ENCODE results near the gene RNF151.

The RNF151 gene

DNA sequence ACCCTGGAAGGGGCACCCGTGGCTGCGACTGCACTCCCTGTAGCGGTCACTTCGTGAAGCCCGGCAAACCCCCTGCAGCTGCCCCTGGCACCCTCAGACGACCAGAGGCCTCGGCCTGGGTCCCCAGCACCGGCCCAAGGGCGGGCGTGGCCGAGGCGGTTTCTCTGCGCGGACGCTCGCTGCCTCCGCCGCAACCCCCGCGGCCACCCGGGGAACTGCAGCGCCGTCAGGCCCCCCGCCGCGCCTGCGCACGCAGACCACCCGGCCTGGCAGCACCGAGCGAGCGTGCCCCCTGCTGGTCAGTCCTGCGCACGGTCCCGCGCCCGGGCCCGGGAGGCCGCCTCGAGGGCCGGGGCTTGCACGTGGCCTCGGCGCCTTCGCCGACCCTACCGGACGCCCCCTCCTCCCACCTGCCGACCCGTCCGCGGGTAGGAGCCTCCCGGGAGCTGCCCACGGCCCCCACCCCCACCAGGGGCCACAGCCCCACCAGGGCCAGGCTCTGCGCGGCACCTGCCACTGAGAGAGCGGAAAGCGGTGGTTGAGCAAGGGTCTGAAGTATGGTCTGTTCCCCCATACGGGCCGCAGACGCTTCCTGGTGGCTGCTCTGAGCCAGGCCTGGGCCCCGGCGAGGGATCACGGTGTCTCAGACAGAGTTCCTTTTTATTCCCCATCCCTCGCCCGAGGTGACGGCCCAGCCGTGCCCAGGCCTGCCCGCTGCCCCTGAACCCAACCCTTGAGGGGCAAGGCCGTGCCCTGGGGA lies 36.9 kb upstream of the RNF151 start:
- TF ChIP-seq, protein P1, sequence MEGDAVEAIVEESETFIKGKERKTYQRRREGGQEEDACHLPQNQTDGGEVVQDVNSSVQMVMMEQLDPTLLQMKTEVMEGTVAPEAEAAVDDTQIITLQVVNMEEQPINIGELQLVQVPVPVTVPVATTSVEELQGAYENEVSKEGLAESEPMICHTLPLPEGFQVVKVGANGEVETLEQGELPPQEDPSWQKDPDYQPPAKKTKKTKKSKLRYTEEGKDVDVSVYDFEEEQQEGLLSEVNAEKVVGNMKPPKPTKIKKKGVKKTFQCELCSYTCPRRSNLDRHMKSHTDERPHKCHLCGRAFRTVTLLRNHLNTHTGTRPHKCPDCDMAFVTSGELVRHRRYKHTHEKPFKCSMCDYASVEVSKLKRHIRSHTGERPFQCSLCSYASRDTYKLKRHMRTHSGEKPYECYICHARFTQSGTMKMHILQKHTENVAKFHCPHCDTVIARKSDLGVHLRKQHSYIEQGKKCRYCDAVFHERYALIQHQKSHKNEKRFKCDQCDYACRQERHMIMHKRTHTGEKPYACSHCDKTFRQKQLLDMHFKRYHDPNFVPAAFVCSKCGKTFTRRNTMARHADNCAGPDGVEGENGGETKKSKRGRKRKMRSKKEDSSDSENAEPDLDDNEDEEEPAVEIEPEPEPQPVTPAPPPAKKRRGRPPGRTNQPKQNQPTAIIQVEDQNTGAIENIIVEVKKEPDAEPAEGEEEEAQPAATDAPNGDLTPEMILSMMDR (conservative IDR thresholded peaks at IDR 0.05; ENCODE audit: control insufficient read depth, insufficient read depth, low read depth, low read length): peak; percentile 34

DNA sequence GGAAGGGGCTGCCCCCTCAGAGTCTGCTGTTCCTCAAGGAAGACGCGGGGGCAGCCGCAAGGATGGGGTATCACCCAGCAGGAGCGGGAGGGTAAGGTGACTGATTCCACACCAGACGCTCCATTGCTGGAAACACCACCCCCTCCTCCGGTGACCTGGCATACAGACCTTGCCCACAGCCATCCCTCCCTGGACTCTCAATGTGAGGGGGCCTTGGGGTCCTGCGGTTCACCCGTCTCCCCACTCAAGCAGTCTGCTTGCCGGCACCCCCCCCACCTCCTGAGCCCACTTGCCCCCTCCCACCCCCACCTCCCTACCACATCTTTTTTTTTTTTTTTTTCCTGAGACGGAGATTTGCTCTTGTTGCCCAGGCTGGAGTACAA lies 36.3 kb upstream of the RNF151 start:
- TF ChIP-seq, protein P1 (conservative IDR thresholded peaks at IDR 0.05; ENCODE audit: control insufficient read depth, insufficient read depth, low read depth, low read length): no peak
- DNase-seq (ENCODE audit: low read depth): no peak
- no peak overlapping the region for H3K4me3 ChIP-seq (ENCODE audit: control insufficient read depth, low read depth, low read length)

More for the DNA sequence above, 36.9 kb upstream of the RNF151 start:
- H3K4me3 ChIP-seq (ENCODE audit: control insufficient read depth, low read depth, low read length): peak overlapping the region; percentile 48
- DNase-seq (ENCODE audit: low read depth): peak; percentile 69

GRCh38 chr16:1932050-1933028 lies 34.3 kb upstream of the RNF151 start:
- DNase-seq (ENCODE audit: low read depth): no peak
- TF ChIP-seq, protein P1 (conservative IDR thresholded peaks at IDR 0.05; ENCODE audit: control insufficient read depth, insufficient read depth, low read depth, low read length): no peak
- no peak overlapping the region for H3K4me3 ChIP-seq (ENCODE audit: control insufficient read depth, low read depth, low read length)

GRCh38 chr16:1933097-1933661 lies 33.5 kb upstream of the RNF151 start:
- TF ChIP-seq, protein P1 (conservative IDR thresholded peaks at IDR 0.05; ENCODE audit: control insufficient read depth, insufficient read depth, low read depth, low read length): no peak

DNA sequence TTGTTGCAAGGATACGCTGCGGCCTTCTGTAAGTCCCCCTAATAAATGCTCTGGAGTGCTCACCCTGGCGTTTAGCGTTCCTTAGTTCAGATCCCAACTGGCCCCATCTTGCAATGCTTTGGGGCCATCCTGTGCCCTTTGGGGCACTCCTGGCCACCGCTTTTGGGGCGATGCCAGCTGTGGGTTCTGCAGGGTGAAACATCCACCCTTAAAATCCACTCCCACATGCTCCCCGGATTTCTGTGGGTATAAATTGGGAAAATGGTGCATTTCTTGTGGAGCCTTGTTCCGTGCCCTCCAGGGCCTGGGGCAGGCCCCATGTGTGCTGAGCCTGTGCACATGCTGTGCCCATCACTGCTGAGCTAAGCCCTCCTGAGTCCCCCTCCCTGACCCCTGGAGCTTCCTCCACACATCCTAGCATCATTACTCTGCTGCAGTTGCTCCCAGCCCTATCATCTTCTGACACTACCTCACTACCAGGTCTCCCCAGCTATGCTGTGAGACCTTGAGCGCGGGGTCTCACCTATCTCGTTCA lies 29.6 kb upstream of the RNF151 start:
- TF ChIP-seq, protein P1 (conservative IDR thresholded peaks at IDR 0.05; ENCODE audit: control insufficient read depth, insufficient read depth, low read depth, low read length): no peak
- DNase-seq (ENCODE audit: low read depth): no peak
- H3K4me3 ChIP-seq (ENCODE audit: control insufficient read depth, low read depth, low read length): no peak overlapping the region

More at GRCh38 chr16:1933097-1933661, 33.5 kb upstream of the RNF151 start:
- H3K4me3 ChIP-seq (ENCODE audit: control insufficient read depth, low read depth, low read length): no peak overlapping the region
- no peak for DNase-seq (ENCODE audit: low read depth)

DNA sequence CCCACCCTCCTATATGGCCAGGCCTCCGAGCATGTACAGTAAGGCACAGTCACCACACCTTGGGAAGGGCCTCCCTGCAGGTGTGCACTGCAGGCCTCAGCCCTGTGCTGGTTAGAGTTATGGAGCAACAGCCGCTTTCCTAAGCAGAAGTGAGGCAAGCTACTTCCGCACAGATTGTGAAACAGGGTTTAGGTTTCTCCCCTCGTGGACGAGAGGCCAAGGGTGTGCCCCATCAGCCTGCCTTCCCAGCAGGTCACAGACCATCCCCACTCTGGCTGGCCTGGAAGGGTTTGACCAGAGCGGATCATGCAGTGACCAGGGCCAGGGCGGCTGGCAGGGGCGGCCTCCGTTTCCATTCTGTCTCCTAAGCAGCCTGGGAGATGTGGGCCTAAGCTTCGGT lies 28.3 kb upstream of the RNF151 start:
- DNase-seq (ENCODE audit: low read depth): no peak
- H3K4me3 ChIP-seq (ENCODE audit: control insufficient read depth, low read depth, low read length): no peak overlapping the region
- TF ChIP-seq, protein P1 (conservative IDR thresholded peaks at IDR 0.05; ENCODE audit: control insufficient read depth, insufficient read depth, low read depth, low read length): no peak
